ENCODE data around the gene CHRFAM7A.
"Not testable (repeated sequence)": the region's sequence is repeated elsewhere in the genome, so short reads cannot be mapped to it uniquely, and the experiment has no call there.

Gene CHRFAM7A

GRCh38 chr15:30392766-30393663 is at the start of gene CHRFAM7A:
Gene CHRFAM7A, minus strand, starts transcription at chr15:30393540. Its CDS starts 10,189 bp downstream, at chr15:30383351.
- not testable (repeated sequence) for H3K27ac ChIP-seq; DNase-seq (ENCODE audit: low read depth, low spot score)

- not testable (repeated sequence) for DNase-seq (ENCODE audit: low read depth, low spot score); H3K27ac ChIP-seq
Observed at GRCh38 chr15:30438348-30438747, 45.0 kb upstream of the CHRFAM7A start.

- not testable (repeated sequence) for DNase-seq (ENCODE audit: low read depth, low spot score)
Observed at GRCh38 chr15:30435878-30436277, 42.5 kb upstream of the CHRFAM7A start.

GRCh38 chr15:30420723-30421122 is 27.4 kb upstream of the CHRFAM7A start:
- DNase-seq (ENCODE audit: low read depth, low spot score); H3K27ac ChIP-seq: not testable (repeated sequence)

More at GRCh38 chr15:30435878-30436277, 42.5 kb upstream of the CHRFAM7A start:
- not testable (repeated sequence) for H3K27ac ChIP-seq

GRCh38 chr15:30414160-30414559 is 20.8 kb upstream of the CHRFAM7A start, which contains the start of gene GOLGA8R:
Gene GOLGA8R, minus strand, starts transcription at chr15:30414260. Its CDS starts 98 bp downstream, at chr15:30414162.
- not testable (repeated sequence) for DNase-seq (ENCODE audit: low read depth, low spot score)

GRCh38 chr15:30407636-30408035 is 14.3 kb upstream of the CHRFAM7A start:
- DNase-seq (ENCODE audit: low read depth, low spot score); H3K27ac ChIP-seq: not testable (repeated sequence)

More at GRCh38 chr15:30414160-30414559, 20.8 kb upstream of the CHRFAM7A start, which contains the start of gene GOLGA8R:
- not testable (repeated sequence) for H3K27ac ChIP-seq

- not testable (repeated sequence) for DNase-seq (ENCODE audit: low read depth, low spot score); H3K27ac ChIP-seq
Observed at GRCh38 chr15:30398988-30399387, 5.6 kb upstream of the CHRFAM7A start.

- H3K27ac ChIP-seq; DNase-seq (ENCODE audit: low read depth, low spot score): not testable (repeated sequence)
Observed at GRCh38 chr15:30393664-30393991, 288 bp upstream of the CHRFAM7A start.

GRCh38 chr15:30386318-30386887 is 6.9 kb downstream of the CHRFAM7A start:
- not testable (repeated sequence) for H3K27ac ChIP-seq; DNase-seq (ENCODE audit: low read depth, low spot score)

GRCh38 chr15:30377082-30377413 is 16.3 kb downstream of the CHRFAM7A start:
- not testable (repeated sequence) for H3K27ac ChIP-seq; DNase-seq (ENCODE audit: low read depth, low spot score)

- H3K27ac ChIP-seq; DNase-seq (ENCODE audit: low read depth, low spot score): not testable (repeated sequence)
Observed at GRCh38 chr15:30376375-30377081, 16.8 kb downstream of the CHRFAM7A start.

- not testable (repeated sequence) for DNase-seq (ENCODE audit: low read depth, low spot score); H3K27ac ChIP-seq
Observed at GRCh38 chr15:30375872-30376271, 17.5 kb downstream of the CHRFAM7A start.

GRCh38 chr15:30374862-30375261 is 18.5 kb downstream of the CHRFAM7A start:
- H3K27ac ChIP-seq; DNase-seq (ENCODE audit: low read depth, low spot score): not testable (repeated sequence)

- not testable (repeated sequence) for DNase-seq (ENCODE audit: low read depth, low spot score); H3K27ac ChIP-seq
Observed at GRCh38 chr15:30368271-30368670, 25.1 kb downstream of the CHRFAM7A start.

- H3K27ac ChIP-seq; DNase-seq (ENCODE audit: low read depth, low spot score): not testable (repeated sequence)
Observed at GRCh38 chr15:30367246-30367645, 26.1 kb downstream of the CHRFAM7A start.

- not testable (repeated sequence) for DNase-seq (ENCODE audit: low read depth, low spot score); H3K27ac ChIP-seq
Observed at GRCh38 chr15:30361404-30361803, 31.9 kb downstream of the CHRFAM7A start.

GRCh38 chr15:30360990-30361389 is 32.4 kb downstream of the CHRFAM7A start:
- DNase-seq (ENCODE audit: low read depth, low spot score); H3K27ac ChIP-seq: not testable (repeated sequence)

- not testable (repeated sequence) for DNase-seq (ENCODE audit: low read depth, low spot score); H3K27ac ChIP-seq
Observed at GRCh38 chr15:30355043-30355442, 38.3 kb downstream of the CHRFAM7A start.

GRCh38 chr15:30349803-30350202 is 43.5 kb downstream of the CHRFAM7A start:
- not testable (repeated sequence) for H3K27ac ChIP-seq; DNase-seq (ENCODE audit: low read depth, low spot score)

GRCh38 chr15:30336584-30336983 is 56.8 kb downstream of the CHRFAM7A start:
- H3K27ac ChIP-seq; DNase-seq (ENCODE audit: low read depth, low spot score): not testable (repeated sequence)
